Muscle of leg (tissue), 11 donors: ENCODE data around the gene NXPE4. TPM values are rescaled to one million over a fixed set of nuclear protein-coding genes. Genes with fewer than 3 reads are reported as not detected.
"Not testable (repeated sequence)": the region's sequence is repeated elsewhere in the genome, so short reads cannot be mapped to it uniquely, and the experiment has no call there.

ENCODE experiments used
- DNase-seq: peaks from one replicate; pipeline ENCODE4 v3.0.0; 2013
- H3K27ac ChIP-seq: one replicate; pipeline ENCODE4 v1.5.1; 2013; ENCODE audit warnings: mild to moderate bottlenecking, low read length, control low read depth
- H3K27me3 ChIP-seq: one replicate; pipeline ENCODE4 v1.6.1; 2013; ENCODE audit warnings: low read length; ENCODE audit not compliant: control insufficient read depth, insufficient read depth
- H3K36me3 ChIP-seq: one replicate; pipeline ENCODE4 v1.6.1; 2013; ENCODE audit warnings: low read length; ENCODE audit not compliant: control insufficient read depth, insufficient read depth
- H3K4me1 ChIP-seq: one replicate; pipeline ENCODE4 v1.6.1; 2013; ENCODE audit warnings: low read length; ENCODE audit not compliant: control insufficient read depth, insufficient read depth
- H3K4me3 ChIP-seq: one replicate; pipeline ENCODE4 v1.5.1; 2013; ENCODE audit warnings: low read length, control low read depth
- H3K9me3 ChIP-seq: replicated peaks from 2 replicates; pipeline ENCODE4 v1.6.1; 2013; ENCODE audit warnings: low read depth, low read length; ENCODE audit not compliant: control insufficient read depth
- WGBS: methylation state at CpG from one replicate; pipeline ENCODE4 v1.1.5; 2013; ENCODE audit warnings: missing lambda C conversion rate; ENCODE audit not compliant: insufficient coverage; 5-methylcytosine and 5-hydroxymethylcytosine counted together
- polyA plus RNA-seq, 8 donors: library from polyadenylated mRNA; unstranded; fragments of 120-200 nt; gene quantifications; one replicate each; pipeline versions ENCODE4 v1.2.1 to v1.2.3, GENCODE V29; 2013; ENCODE audit warnings: inconsistent platforms in 1 of 8, low replicate concordance in 1 of 8; ENCODE audit not compliant: insufficient read length in 8 of 8, insufficient read depth in 1 of 8
- total RNA-seq: library from RNA; stranded (reverse); fragments of 120-200 nt; gene quantifications from one replicate; pipeline ENCODE4 v1.2.4, GENCODE V29; 2013

NXPE4 gene
- total and polyA plus RNA-seq, 9 donors = 0.13 TPM; not detected in 8

DNA sequence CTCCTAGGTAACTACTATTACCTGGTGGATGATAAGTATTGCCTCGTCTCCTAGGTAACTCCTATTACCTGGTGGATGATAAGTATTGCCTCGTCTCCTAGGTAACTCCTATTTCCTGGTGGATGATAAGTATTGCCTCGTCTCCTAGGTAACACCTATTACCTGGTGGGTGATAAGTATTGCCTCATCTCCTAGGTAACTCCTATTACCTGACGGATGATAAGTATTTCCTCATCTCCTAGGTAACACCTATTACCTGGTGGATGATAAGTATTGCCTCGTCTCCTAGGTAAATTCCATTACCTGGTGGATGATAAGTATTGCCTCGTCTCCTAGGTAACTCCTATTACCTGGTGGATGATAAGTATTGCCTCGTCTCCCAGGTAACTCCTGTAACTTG, 7.6 kb upstream of the NXPE4 start:
- peaks cover 12% of the 10 kb centered on the region for H3K9me3 ChIP-seq
- H3K27me3 ChIP-seq, H3K4me1 ChIP-seq, H3K27ac ChIP-seq, H3K36me3 ChIP-seq, H3K4me3 ChIP-seq, DNase-seq: not testable (repeated sequence)
- no CpG with 5 or more reads among the region's 7 CpGs for WGBS

DNA sequence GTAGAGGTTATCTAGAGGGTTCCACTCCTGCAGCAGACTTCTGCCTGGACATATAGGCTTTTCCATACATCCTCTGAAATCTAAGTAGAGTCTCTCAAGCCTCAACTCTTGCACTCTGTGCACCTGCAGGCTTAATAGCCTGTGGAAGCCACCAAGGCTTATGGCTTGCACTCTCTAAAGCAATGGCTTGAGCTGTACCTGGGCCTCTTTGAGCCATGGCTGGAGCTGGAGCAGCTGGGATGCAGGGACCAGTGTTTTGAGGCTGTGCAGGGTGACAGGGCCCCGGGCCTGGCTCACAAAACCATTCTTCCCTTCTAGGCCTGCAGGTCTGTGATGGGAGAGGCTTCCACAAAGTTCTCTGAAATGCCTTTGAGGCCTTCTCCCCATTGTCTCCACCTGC, 2.9 kb upstream of the NXPE4 start:
- no CpG with 5 or more reads among the region's 1 CpG for WGBS
- H3K36me3 ChIP-seq = no peaks in the 10 kb centered on the region
- H3K4me1 ChIP-seq = no peaks in the 10 kb centered on the region
- no peaks in the 10 kb centered on the region for H3K9me3 ChIP-seq
- no peak overlapping the region for H3K4me3 ChIP-seq
- no peak overlapping the region for H3K27ac ChIP-seq
- DNase-seq = no peak
- no peaks in the 10 kb centered on the region for H3K27me3 ChIP-seq

DNA sequence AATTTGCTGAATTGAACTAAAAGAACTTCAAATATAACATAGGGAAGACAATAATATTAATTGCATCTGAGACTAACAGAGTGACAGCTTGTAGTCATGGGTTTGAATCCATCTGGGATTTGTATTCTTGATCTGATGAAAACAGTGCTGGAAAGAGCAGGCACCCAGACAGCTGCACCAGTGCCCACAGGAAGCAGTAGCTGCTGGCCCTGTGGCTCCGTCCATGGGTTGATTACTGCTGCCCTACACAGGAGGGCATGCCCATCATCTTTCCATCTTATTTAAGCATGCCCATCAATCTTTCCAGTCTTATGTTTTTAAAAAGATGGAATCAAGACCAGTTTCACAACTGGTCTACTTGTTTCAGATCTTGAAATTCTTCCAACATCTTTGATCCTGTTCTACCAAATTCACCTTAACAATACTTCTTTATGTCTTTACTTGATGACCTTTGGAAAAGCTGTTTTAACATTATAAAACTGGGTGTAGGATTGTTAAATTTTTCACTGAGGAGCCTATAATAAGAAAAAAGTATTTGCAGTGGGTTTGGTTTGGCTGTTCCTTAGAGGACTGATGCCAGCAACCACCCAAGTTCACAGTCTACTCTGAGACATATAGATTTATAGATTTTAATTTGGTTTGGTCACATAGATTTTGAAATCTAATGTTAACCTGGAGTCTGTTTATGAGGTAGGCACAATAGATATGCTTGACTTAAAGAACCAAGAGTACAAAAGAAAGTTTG, 761 bp upstream of the NXPE4 start:
- H3K9me3 ChIP-seq = no peaks in the 10 kb centered on the region
- H3K4me1 ChIP-seq = no peaks in the 10 kb centered on the region
- H3K4me3 ChIP-seq = no peak overlapping the region
- no CpG with 5 or more reads among the region's 1 CpG for WGBS
- no peak for DNase-seq
- no peaks in the 10 kb centered on the region for H3K36me3 ChIP-seq
- no peaks in the 10 kb centered on the region for H3K27me3 ChIP-seq
- H3K27ac ChIP-seq = no peak overlapping the region

DNA sequence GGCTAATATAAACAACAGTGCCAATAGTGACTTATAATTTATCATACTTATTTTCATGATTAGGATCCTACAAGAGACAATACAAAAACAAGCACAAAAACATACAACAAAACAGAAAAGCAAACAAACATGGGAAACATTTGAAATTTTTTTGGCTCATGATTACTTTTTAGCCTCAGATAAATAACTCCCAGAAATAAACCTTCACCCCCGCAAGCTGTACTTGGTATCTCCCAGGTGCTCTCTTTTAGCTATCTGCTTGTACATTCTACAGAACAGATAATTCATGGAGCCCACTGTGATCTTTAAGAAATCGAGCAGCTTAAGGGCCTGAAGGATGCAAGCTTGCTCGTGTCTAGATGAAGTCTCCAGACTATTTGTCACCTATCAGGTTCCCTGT, 883 bp downstream of the NXPE4 start:
- H3K4me3 ChIP-seq = no peak overlapping the region
- H3K27ac ChIP-seq = no peak overlapping the region
- no peaks in the 10 kb centered on the region for H3K36me3 ChIP-seq
- no peaks in the 10 kb centered on the region for H3K27me3 ChIP-seq
- no peaks in the 10 kb centered on the region for H3K4me1 ChIP-seq
- no peak for DNase-seq
- no peaks in the 10 kb centered on the region for H3K9me3 ChIP-seq
- 79% methylated on average over 3 of the region's 3 CpGs for WGBS

DNA sequence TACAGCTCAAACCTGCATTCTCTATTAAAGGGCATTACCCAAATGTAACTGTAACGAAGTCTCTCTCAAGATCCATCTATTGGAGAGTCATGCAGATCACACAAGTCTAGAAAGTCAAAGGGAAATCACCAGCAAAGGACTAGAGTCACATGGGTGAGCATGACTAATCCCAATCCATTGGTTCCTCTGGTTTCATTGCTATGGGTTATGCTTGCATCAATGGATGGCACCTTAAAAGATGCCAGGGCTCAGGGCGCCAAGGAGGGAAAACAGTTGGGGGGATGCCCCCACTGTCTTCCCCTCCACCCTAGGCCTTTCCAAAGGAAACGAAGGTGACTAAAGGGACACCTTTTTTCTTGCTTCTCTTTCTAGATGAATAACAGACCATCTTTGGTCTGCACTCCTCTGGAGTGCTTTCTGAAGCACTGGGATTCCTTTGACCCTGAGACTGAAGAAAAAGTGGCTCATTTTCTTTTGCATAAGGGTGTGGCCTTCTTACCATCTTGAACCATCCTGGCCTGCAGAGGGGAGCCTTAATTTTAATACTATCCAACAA, 8.1 kb downstream of the NXPE4 start:
- H3K4me3 ChIP-seq = no peak overlapping the region
- H3K36me3 ChIP-seq = no peaks in the 10 kb centered on the region
- H3K27ac ChIP-seq = no peak overlapping the region
- no peaks in the 10 kb centered on the region for H3K27me3 ChIP-seq
- WGBS = no CpG with 5 or more reads among the region's 3 CpGs
- H3K4me1 ChIP-seq = no peaks in the 10 kb centered on the region
- H3K9me3 ChIP-seq = peaks cover 32% of the 10 kb centered on the region
- DNase-seq = no peak

DNA sequence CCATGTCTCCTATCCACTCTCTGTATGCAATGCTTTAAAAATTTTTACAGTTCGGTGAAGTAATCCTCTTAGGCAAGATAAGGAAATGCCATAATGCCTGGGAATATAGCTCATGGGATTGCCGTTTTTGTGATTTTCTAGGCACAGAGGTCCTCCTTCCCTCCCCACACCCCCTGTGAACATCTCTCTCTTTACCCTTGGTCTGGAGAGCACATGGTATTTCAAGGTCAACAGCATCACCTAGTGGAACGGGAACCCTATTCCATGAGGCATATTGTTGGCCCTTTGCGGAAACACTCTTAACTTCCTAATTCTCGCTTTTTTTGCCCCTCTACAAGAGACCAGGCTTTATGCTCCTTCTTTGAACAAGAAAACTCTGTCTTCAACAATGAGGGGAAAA, 8.8 kb downstream of the NXPE4 start:
- Histone ChIP-seq H3K9me3 (peaks cover 32% of the 10 kb centered on the region), H3K4me3 (no peak overlapping the region), H3K36me3 (no peaks in the 10 kb centered on the region), H3K4me1 (no peaks in the 10 kb centered on the region), H3K27ac (no peak overlapping the region), H3K27me3 (no peaks in the 10 kb centered on the region)
- DNase-seq = no peak
- WGBS = 93% methylated on average over 2 of the region's 5 CpGs

DNA sequence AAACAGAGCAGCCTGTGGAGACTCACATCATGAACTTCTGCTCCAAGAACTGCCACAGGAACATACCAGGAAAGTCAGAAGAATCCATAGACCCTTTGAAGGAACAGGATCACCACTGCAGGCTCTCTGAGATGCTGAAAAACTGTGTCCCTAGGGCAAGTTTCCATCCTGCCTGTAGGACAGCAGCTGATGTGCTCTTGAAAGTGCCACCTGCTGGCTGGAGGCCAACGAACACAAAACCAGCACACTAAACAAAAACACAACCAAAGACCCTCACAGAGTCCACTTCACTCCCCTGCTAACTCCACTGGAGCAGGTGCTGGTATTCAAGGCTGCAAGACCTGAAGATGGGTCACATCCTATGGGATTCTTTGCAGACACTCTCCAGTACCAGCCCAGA, 23.9 kb downstream of the NXPE4 start:
- no peak overlapping the region for H3K27ac ChIP-seq
- no peaks in the 10 kb centered on the region for H3K36me3 ChIP-seq
- no peak for DNase-seq
- H3K4me3 ChIP-seq = no peak overlapping the region
- WGBS = 83% methylated on average over 1 of the region's 1 CpG
- no peaks in the 10 kb centered on the region for H3K4me1 ChIP-seq
- no peaks in the 10 kb centered on the region for H3K27me3 ChIP-seq
- H3K9me3 ChIP-seq = no peaks in the 10 kb centered on the region

DNA sequence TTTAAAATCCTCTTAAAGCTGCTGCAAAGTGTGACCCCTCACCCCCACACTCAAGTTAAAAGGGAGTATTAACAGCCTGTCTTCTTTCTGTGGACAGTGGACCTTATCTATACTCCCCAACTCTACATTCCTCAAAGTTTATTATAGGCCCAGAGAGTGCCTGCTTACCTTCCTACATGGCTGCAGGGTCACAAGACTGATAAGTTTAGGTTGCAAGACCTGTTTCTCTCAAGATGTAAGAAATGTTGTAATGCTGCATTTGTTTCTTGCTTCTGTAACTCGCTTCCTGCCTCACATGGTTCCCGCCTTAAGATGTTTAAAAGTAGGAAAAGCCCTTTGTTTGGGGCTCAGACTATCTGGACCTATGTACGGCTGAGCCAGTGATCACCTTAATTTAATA, 25.8 kb downstream of the NXPE4 start:
- Histone ChIP-seq H3K4me3 (no peak overlapping the region), H3K27me3 (no peaks in the 10 kb centered on the region), H3K36me3 (no peaks in the 10 kb centered on the region), H3K9me3 (no peaks in the 10 kb centered on the region), H3K27ac (no peak overlapping the region), H3K4me1 (no peaks in the 10 kb centered on the region)
- 100% methylated on average over 1 of the region's 3 CpGs for WGBS
- DNase-seq = no peak

DNA sequence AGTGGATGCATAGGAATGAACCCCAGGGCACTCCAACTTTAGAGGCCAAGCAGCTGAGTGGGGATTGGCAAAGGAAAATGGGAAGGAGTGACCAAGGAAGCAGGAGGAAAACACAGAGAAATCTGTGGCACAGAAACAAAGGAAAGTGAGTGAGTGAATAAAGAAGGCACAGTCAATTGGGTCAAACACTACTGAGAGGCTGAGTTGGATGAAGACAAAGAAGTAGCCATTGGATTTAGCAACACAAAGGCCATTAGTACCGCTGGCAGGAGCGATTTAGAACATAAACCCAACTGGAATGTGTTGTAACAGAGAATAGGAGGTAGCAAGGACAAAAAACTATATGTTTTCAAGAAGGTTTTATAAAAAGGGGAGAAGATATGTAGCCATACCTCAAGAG, 29.3 kb downstream of the NXPE4 start:
- H3K4me3 ChIP-seq = no peak overlapping the region
- H3K9me3 ChIP-seq = no peaks in the 10 kb centered on the region
- no peaks in the 10 kb centered on the region for H3K27me3 ChIP-seq
- 100% methylated on average over 1 of the region's 2 CpGs for WGBS
- no peak for DNase-seq
- no peaks in the 10 kb centered on the region for H3K36me3 ChIP-seq
- H3K27ac ChIP-seq = no peak overlapping the region
- no peaks in the 10 kb centered on the region for H3K4me1 ChIP-seq

DNA sequence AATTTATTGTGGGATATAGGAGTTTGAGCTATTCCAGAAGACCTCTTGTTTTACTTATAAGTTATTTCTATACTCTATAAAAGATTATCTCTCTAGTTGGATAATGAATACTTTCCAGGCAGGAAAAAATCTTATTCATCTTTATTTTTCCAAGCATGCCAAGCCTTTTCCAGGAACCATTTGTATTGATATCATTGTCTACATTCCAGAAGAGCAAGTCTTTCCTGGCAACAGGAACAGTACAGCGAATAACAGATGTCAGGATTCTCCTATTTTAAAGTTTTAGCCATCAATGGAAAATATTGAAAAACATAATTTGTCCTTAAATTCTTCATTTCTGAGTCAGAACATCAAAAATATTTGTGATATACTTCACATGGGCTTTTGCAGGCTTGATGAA, 30.8 kb downstream of the NXPE4 start:
- no peaks in the 10 kb centered on the region for H3K27me3 ChIP-seq
- H3K9me3 ChIP-seq = no peaks in the 10 kb centered on the region
- peak overlapping the region; percentile 35 for H3K27ac ChIP-seq
- H3K4me1 ChIP-seq = no peaks in the 10 kb centered on the region
- WGBS = no CpG with 5 or more reads among the region's 1 CpG
- peak; percentile 82 for DNase-seq
- no peaks in the 10 kb centered on the region for H3K36me3 ChIP-seq
- H3K4me3 ChIP-seq = no peak overlapping the region

DNA sequence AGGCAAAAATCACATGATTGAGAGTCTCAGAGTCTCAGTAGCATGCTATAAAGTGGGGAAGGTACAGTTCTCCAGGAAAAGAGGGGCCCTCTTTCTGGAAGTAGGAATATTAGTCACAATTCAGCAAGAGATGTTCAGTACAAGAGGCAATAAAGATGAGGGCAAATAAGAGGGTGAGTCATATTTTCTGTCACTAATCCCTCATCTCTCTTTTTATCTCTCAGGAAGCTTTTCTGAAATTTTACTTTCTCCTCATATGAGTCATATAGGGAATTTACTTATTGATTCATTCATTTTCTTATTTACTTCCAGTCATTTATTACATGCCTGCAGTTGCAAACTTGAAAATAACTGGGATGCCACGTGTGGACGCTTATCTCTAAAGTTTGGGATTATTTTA, 32.5 kb downstream of the NXPE4 start:
- H3K4me1 ChIP-seq = no peaks in the 10 kb centered on the region
- no peaks in the 10 kb centered on the region for H3K9me3 ChIP-seq
- no peaks in the 10 kb centered on the region for H3K27me3 ChIP-seq
- no peak overlapping the region for H3K4me3 ChIP-seq
- H3K36me3 ChIP-seq = no peaks in the 10 kb centered on the region
- DNase-seq = no peak
- no CpG with 5 or more reads among the region's 2 CpGs for WGBS
- H3K27ac ChIP-seq = no peak overlapping the region
